HG03066 (cell line): Measurements from ENCODE around the gene S100A16.
"Not testable (repeated sequence)": the region's sequence is repeated elsewhere in the genome, so short reads cannot be mapped to it uniquely, and the experiment has no call there.

Experiments used
- ATAC-seq: cut with Tn5 transposase; IDR thresholded peaks from one replicate; pipeline ENCODE4 v1.9.1; 2021; ENCODE audit warnings: low read depth; ENCODE audit not compliant: unreplicated experiment

S100A16 gene

GRCh38 chr1:153588482-153588881, 24.5 kb downstream of the S100A16 start:
- ATAC-seq, result no peak

GRCh38 chr1:153588033-153588432, 24.9 kb downstream of the S100A16 start:
- not testable (repeated sequence) for ATAC-seq

GRCh38 chr1:153587314-153587713, 25.6 kb downstream of the S100A16 start:
- no peak for ATAC-seq

- ATAC-seq, result no peak
Observed at GRCh38 chr1:153586347-153586746, 26.6 kb downstream of the S100A16 start.

- ATAC-seq, result no peak
Observed at GRCh38 chr1:153585006-153585405, 27.9 kb downstream of the S100A16 start.

- no peak for ATAC-seq
Observed at GRCh38 chr1:153583976-153584375, 29.0 kb downstream of the S100A16 start.

- not testable (repeated sequence) for ATAC-seq
Observed at GRCh38 chr1:153583514-153583913, 29.4 kb downstream of the S100A16 start.

GRCh38 chr1:153582836-153583235, 30.1 kb downstream of the S100A16 start:
- not testable (repeated sequence) for ATAC-seq

GRCh38 chr1:153578936-153579335, 34.0 kb downstream of the S100A16 start:
- ATAC-seq, result no peak

GRCh38 chr1:153578490-153578889, 34.4 kb downstream of the S100A16 start:
- no peak for ATAC-seq

GRCh38 chr1:153577624-153578051, 35.3 kb downstream of the S100A16 start:
- ATAC-seq, result no peak

GRCh38 chr1:153577138-153577537, 35.8 kb downstream of the S100A16 start:
- ATAC-seq, result no peak

- ATAC-seq, result not testable (repeated sequence)
Observed at GRCh38 chr1:153575497-153575896, 37.4 kb downstream of the S100A16 start.

GRCh38 chr1:153575081-153575491, 37.9 kb downstream of the S100A16 start:
- not testable (repeated sequence) for ATAC-seq

GRCh38 chr1:153573351-153573750, 39.6 kb downstream of the S100A16 start:
- no peak for ATAC-seq

GRCh38 chr1:153572569-153573015, 40.3 kb downstream of the S100A16 start:
- ATAC-seq, result no peak

GRCh38 chr1:153571706-153572105, 41.2 kb downstream of the S100A16 start:
- no peak for ATAC-seq

- no peak for ATAC-seq
Observed at GRCh38 chr1:153570874-153571273, 42.1 kb downstream of the S100A16 start.

GRCh38 chr1:153569465-153569864, 43.5 kb downstream of the S100A16 start:
- ATAC-seq, result no peak

GRCh38 chr1:153568367-153569099, 44.4 kb downstream of the S100A16 start:
- no peak for ATAC-seq

- ATAC-seq, result no peak
Observed at GRCh38 chr1:153567621-153568366, 45.1 kb downstream of the S100A16 start.
